ENCODE results near the gene SAMD1.
"Not testable (repeated sequence)": the region's sequence is repeated elsewhere in the genome, so short reads cannot be mapped to it uniquely, and the experiment has no call there.

SAMD1 gene

DNA sequence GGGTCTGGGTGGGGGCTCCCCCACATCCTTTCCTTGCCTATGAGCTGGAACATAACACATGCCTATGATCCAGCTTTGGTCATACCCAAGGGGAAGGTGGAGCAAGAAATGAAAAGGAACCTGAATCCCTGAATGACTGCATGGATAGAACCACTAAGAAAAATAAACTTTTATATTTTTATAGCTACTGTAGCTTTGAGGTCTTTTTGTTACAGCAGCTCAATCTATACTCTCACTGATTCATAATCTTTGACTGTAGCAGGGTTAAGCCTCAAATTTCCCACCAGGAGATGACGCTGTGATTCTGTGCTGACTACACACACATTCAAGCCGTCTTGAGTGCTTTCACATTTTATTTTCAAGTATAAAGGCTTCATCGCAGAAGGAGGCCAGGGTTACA is 37.5 kb downstream of the SAMD1 start:
- H3K36me3 ChIP-seq, result peaks cover 0 to 40% (median 20%) of the 10 kb centered on the region in 11 experiments; a peak in 13 of 22 replicates
- H3K27ac ChIP-seq, result no peak overlapping the region
- peaks cover 0 to 39% (median 0%) of the 10 kb centered on the region in 11 experiments; a peak in 6 of 22 replicates for H4K20me1 ChIP-seq
- peaks cover 0 to 6% (median 4%) of the 10 kb centered on the region in 11 experiments; a peak in 12 of 22 replicates for H3K9me3 ChIP-seq (replicated peaks in 1 of 11)
- no peak for TF ChIP-seq Cebpa-rat (IDR thresholded peaks at IDR 0.05)
- peaks cover 25 to 47% (median 35%) of the 10 kb centered on the region in 11 experiments for H3K27me3 ChIP-seq
- H3K4me3 ChIP-seq, result no peak overlapping the region
- H3K4me1 ChIP-seq, result peaks cover 3 to 10% (median 4%) of the 10 kb centered on the region in 10 experiments; a peak in 18 of 20 replicates
- H3K4me2 ChIP-seq, result no peak overlapping the region
- no peak overlapping the region for H3K9ac ChIP-seq

GRCh38 chr19:14052470-14052869 is 38.1 kb downstream of the SAMD1 start:
- Histone ChIP-seq H3K9me3 (replicated peaks in 1 of 11) (peaks cover 0 to 10% (median 4%) of the 10 kb centered on the region in 11 experiments; a peak in 12 of 22 replicates), H3K4me2 (no peak overlapping the region), H3K9ac (no peak overlapping the region), H3K4me3 (no peak overlapping the region), H3K27ac (no peak overlapping the region), H4K20me1 (peaks cover 0 to 39% (median 0%) of the 10 kb centered on the region in 11 experiments; a peak in 6 of 22 replicates), H3K36me3 (peaks cover 0 to 40% (median 21%) of the 10 kb centered on the region in 11 experiments; a peak in 13 of 22 replicates), H3K4me1 (peaks cover 0 to 7% (median 1%) of the 10 kb centered on the region in 10 experiments; a peak in 15 of 20 replicates), H3K27me3 (peaks cover 19 to 42% (median 29%) of the 10 kb centered on the region in 11 experiments)
- no peak for TF ChIP-seq Cebpa-rat (IDR thresholded peaks at IDR 0.05)

DNA sequence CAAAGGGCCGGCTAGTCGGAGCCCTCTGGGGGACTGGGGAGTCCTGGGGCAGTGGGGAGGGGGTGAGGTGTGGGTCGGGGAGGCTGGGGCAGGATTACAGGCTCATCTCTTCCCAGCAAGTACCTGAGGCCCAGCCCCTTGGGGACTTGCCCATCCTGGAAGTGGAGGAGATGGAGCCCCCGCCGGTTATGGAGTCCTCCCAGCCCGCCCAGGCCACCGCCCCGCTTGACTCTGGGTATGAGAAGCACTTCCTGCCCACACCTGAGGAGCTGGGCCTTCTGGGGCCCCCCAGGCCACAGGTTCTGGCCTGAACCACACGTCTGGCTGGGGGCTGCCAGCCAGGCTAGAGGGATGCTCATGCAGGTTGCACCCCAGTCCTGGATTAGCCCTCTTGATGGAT is 38.6 kb downstream of the SAMD1 start:
- Histone ChIP-seq H3K9me3 (replicated peaks in 1 of 11) (peaks cover 0 to 10% (median 4%) of the 10 kb centered on the region in 11 experiments; a peak in 12 of 22 replicates), H3K4me1 (peaks cover 5 to 12% (median 6%) of the 10 kb centered on the region in 10 experiments; a peak in 19 of 20 replicates), H3K9ac (no peak overlapping the region), H3K4me3 (no peak overlapping the region), H3K4me2 (no peak overlapping the region), H4K20me1 (peaks cover 0 to 39% (median 0%) of the 10 kb centered on the region in 11 experiments; a peak in 6 of 22 replicates), H3K27ac (no peak overlapping the region), H3K36me3 (peaks cover 0 to 40% (median 21%) of the 10 kb centered on the region in 11 experiments; a peak in 13 of 22 replicates), H3K27me3 (peaks cover 15 to 37% (median 24%) of the 10 kb centered on the region in 11 experiments)
- no peak for TF ChIP-seq Cebpa-rat (IDR thresholded peaks at IDR 0.05)

DNA sequence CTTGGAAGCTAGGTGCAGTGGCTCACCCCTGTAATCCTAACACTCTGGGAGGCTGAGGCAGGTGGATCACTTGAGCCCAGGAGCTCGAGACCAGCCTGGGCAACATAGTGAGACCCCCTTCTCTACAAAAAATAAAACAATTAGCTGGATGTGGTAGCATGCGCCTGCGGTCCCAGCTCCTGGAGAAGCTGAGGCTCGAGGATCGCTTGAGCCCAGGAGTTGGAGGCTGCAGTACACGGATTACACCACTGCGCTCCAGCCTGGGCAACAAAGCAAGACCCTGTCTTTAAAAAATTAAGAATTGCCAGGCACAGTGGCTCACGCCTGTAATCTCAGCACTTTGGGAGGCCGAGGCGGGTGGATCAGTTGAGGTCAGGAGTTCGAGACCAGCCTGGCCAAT is 39.6 kb downstream of the SAMD1 start:
- Histone ChIP-seq H3K36me3 (peaks cover 0 to 40% (median 21%) of the 10 kb centered on the region in 11 experiments; a peak in 13 of 22 replicates), H3K9me3 (replicated peaks in 1 of 11) (peaks cover 0 to 10% (median 4%) of the 10 kb centered on the region in 11 experiments; a peak in 12 of 22 replicates), H3K27me3 (peaks cover 4 to 32% (median 14%) of the 10 kb centered on the region in 11 experiments; a peak in 20 of 22 replicates), H3K4me1 (peaks cover 15 to 22% (median 16%) of the 10 kb centered on the region in 10 experiments), H4K20me1 (peaks cover 0 to 46% (median 0%) of the 10 kb centered on the region in 11 experiments; a peak in 7 of 22 replicates)
- not testable (repeated sequence) for H3K27ac ChIP-seq, H3K4me3 ChIP-seq, H3K4me2 ChIP-seq, H3K9ac ChIP-seq

DNA sequence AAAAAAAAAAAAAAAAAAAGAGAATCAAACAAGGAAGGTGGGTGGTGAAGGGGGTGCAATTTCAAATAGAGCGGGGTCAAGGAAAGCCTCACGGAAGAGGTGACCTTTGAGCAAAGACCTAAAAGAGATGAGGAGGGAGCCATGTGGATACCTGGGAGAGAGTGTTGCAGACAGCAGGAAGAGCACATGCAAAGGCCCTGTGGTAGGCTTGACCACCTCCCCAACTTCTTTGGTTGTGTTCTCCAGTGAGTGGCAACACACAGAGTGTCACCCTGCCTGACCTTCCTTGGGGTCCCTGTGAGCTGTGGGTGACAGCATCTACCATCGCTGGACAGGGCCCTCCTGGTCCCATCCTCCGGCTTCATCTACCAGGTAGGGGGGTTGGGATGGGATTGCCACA is 40.0 kb downstream of the SAMD1 start:
- peaks cover 0 to 10% (median 4%) of the 10 kb centered on the region in 11 experiments; a peak in 12 of 22 replicates for H3K9me3 ChIP-seq (replicated peaks in 1 of 11)
- H3K9ac ChIP-seq, result no peak overlapping the region
- H3K4me3 ChIP-seq, result no peak overlapping the region
- peaks cover 0 to 51% (median 0%) of the 10 kb centered on the region in 11 experiments; a peak in 7 of 22 replicates for H4K20me1 ChIP-seq
- H3K27ac ChIP-seq, result no peak overlapping the region
- H3K27me3 ChIP-seq, result peaks cover under 1 to 34% (median 10%) of the 10 kb centered on the region in 11 experiments; a peak in 14 of 22 replicates
- H3K4me1 ChIP-seq, result peaks cover 19 to 26% (median 21%) of the 10 kb centered on the region in 10 experiments
- no peak overlapping the region for H3K4me2 ChIP-seq
- peaks cover 0 to 40% (median 21%) of the 10 kb centered on the region in 11 experiments; a peak in 13 of 22 replicates for H3K36me3 ChIP-seq
- no peak for TF ChIP-seq Cebpa-rat (IDR thresholded peaks at IDR 0.05)

DNA sequence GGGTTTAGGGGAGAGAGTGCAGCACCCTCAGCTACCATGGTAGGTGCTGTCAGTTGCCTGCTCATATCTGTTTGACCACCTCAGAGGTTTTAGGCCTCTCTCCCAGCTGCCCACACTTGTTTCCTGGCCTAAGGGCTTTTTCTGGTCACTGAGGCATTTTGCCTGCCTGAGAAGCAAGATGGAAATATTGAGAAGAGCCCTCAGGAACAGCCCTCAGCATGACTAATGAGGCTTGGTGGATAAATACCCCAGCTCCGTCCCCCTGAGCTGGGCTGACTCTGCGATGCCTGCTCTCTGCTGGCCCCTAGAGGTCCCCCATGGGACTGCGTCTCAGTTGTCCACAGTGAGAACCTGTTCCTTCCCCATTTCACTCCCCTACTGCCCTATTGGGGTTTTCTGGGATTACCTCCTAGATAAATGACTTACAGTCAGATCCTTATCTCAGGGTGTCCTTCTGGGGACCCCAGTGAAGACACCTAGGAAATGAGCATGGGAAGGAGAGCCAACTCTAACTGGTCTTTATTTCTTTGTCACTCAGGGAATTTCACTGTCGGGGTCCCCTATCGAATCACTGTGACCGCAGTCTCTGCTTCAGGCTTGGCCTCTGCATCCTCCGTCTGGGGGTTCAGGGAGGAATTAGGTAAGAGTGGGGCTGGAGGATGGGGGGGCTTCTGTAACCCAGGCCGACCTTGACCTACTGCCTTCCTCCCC is 42.0 kb downstream of the SAMD1 start:
- H3K36me3 ChIP-seq, result peaks cover 0 to 46% (median 21%) of the 10 kb centered on the region in 11 experiments; a peak in 13 of 22 replicates
- H3K27ac ChIP-seq, result no peak overlapping the region
- H3K4me3 ChIP-seq, result no peak overlapping the region
- peaks cover 0 to 10% (median 4%) of the 10 kb centered on the region in 11 experiments; a peak in 12 of 22 replicates for H3K9me3 ChIP-seq (replicated peaks in 1 of 11)
- peaks cover 0 to 15% (median 0%) of the 10 kb centered on the region in 11 experiments; a peak in 7 of 22 replicates for H3K27me3 ChIP-seq
- H3K4me1 ChIP-seq, result peaks cover 19 to 28% (median 24%) of the 10 kb centered on the region in 10 experiments
- H4K20me1 ChIP-seq, result peaks cover 0 to 34% (median 0%) of the 10 kb centered on the region in 11 experiments; a peak in 7 of 22 replicates
- H3K9ac ChIP-seq, result no peak overlapping the region
- H3K4me2 ChIP-seq, result no peak overlapping the region
- TF ChIP-seq Cebpa-rat (IDR thresholded peaks at IDR 0.05), result no peak

DNA sequence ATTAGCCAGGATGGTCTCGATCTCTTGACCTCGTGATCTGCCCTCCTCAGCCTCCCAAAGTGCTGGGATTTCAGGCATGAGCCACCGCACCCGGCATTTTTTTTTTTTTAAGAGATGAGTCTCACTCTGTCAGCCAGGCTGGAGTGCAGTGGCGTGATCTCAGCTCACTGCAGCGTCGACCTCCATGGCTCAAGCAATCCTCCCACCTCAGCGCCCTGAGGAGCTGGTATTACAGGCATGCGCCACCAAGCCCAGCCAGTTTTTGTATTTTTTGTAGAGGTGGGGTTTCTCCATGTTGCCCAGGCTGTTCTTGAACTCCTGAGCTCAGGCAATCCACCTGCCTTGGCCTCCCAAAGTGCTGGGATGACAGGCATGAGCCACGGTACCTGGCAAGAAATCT is 42.7 kb downstream of the SAMD1 start:
- H3K9ac ChIP-seq, H3K27me3 ChIP-seq, H3K27ac ChIP-seq, H3K4me3 ChIP-seq: not testable (repeated sequence)
- Histone ChIP-seq H3K4me1 (peaks cover 19 to 29% (median 25%) of the 10 kb centered on the region in 10 experiments), H3K4me2 (peak overlapping the region in 2 of 11 experiments; percentile 67 to 81; a peak in 1 of 22 replicates), H3K9me3 (replicated peaks in 1 of 11) (peaks cover 0 to 10% (median 4%) of the 10 kb centered on the region in 11 experiments; a peak in 12 of 22 replicates), H3K36me3 (peaks cover 0 to 44% (median 21%) of the 10 kb centered on the region in 11 experiments; a peak in 13 of 22 replicates), H4K20me1 (peaks cover 0 to 30% (median 0%) of the 10 kb centered on the region in 11 experiments; a peak in 6 of 22 replicates)

GRCh38 chr19:14042659-14043608 is 47.6 kb downstream of the SAMD1 start:
- not testable (repeated sequence) for H3K4me3 ChIP-seq; H3K27me3 ChIP-seq; H3K9me3 ChIP-seq (replicated peaks in 1 of 11)
- H4K20me1 ChIP-seq, result peaks cover 0 to 22% (median 0%) of the 10 kb centered on the region in 11 experiments; a peak in 4 of 22 replicates
- H3K4me2 ChIP-seq, result peak overlapping the region in 4 of 11 experiments; percentile 15 to 49 (median 24); a peak in 6 of 22 replicates
- peak overlapping the region in 7 of 11 experiments; percentile 4 to 69 (median 47); a peak in 8 of 22 replicates for H3K27ac ChIP-seq
- peaks cover 0 to 37% (median 1%) of the 10 kb centered on the region in 11 experiments; a peak in 8 of 22 replicates for H3K36me3 ChIP-seq
- H3K4me1 ChIP-seq, result peaks cover 20 to 36% (median 30%) of the 10 kb centered on the region in 10 experiments
- H3K9ac ChIP-seq, result peak overlapping the region in 4 of 11 experiments; percentile 36 to 53 (median 41); a peak in 7 of 22 replicates
